HG03095 (cell line): ENCODE results near the gene ADGRA3.
"Not testable (repeated sequence)": the region's sequence is repeated elsewhere in the genome, so short reads cannot be mapped to it uniquely, and the experiment has no call there.

ENCODE experiments used
- ATAC-seq: cut with Tn5 transposase; IDR thresholded peaks from one replicate; pipeline ENCODE4 v1.9.1; 2021; ENCODE audit warnings: moderate library complexity; ENCODE audit not compliant: unreplicated experiment

Gene ADGRA3

GRCh38 chr4:22384154-22384553 is 131.7 kb downstream of the ADGRA3 start:
- ATAC-seq = no peak

DNA sequence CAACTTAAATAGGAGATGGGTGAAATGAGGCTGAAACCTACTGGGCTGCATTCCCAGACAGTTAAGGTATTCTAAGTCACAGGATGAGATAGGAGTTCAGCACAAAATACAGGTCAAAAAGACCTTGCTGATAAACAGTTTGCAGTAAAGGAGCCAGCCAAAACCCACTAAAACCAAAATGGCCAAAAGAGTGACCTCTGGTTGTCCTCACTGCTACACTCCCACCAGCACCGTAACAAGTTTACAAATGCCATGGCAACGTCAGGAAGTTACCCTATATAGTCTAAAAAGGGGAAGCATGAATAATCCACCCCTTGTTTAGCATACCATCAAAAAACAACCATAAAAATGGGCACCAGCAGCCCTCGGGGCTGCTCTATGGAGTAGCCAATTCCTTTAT is 133.7 kb downstream of the ADGRA3 start:
- ATAC-seq = not testable (repeated sequence)

DNA sequence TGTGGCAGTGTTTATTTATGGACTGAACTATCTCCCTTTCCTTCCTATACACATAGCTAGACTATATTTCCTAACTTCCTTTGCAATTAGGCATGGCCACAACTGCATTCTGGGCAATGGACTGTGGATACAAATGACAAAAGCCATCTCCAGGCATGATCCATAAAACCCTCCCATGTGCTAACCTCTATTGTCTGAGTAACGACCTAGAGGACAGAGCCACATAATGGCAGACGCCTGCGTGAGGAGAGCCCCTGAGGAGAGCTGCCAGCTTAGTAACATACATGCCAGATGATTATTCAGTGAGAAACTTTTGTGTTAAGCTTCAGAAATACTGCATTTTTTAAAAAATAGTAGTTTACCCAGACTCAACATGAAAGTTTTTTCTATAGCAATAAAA is 142.9 kb downstream of the ADGRA3 start:
- ATAC-seq = no peak

GRCh38 chr4:22369901-22370562 is 145.8 kb downstream of the ADGRA3 start:
- ATAC-seq = no peak

DNA sequence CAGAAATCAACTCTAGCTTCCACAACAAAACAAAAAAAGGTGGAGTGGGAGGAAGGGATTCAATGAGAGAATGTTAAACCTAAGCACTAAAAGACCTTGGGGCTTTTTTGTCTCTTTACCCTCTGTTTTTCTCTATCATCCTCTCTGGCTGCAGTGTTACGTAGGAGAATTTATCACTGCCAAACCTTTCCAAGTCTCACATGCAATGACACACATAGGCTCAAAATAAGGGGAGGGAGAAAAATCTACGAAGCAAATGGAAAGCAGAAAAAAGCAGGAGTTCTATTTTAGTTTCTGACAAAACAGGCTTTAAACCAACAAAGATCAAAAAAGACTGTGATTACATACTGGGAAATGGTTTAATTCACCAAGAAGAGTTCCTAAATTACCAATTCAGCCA is 152.1 kb downstream of the ADGRA3 start:
- ATAC-seq = no peak

GRCh38 chr4:22363036-22363435 is 152.8 kb downstream of the ADGRA3 start:
- ATAC-seq = no peak

GRCh38 chr4:22356987-22357596 is 158.8 kb downstream of the ADGRA3 start:
- no peak for ATAC-seq

GRCh38 chr4:22348410-22348809 is 167.5 kb downstream of the ADGRA3 start:
- ATAC-seq = no peak

GRCh38 chr4:22345678-22346077 is 170.2 kb downstream of the ADGRA3 start:
- no peak for ATAC-seq

GRCh38 chr4:22345055-22345454 is 170.8 kb downstream of the ADGRA3 start:
- ATAC-seq = no peak

DNA sequence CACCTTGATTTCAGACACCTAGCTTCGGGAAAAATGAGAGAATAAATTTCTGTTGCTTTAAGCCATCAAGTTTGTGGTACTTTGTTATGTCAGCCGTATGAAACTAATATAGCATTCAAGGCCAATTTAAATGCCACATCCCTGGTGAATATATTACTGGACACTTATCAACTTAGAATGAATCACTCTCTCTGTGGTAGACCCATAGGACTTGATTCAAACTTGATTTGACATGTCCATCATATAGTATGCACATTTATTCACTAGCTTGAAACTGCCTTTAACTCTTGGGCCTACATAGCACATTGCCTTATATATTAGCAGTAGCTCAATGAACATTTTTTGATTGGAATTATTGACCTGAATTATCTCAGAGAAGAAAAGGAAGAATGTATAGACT is 172.3 kb downstream of the ADGRA3 start:
- ATAC-seq = no peak

GRCh38 chr4:22339491-22339890 is 176.4 kb downstream of the ADGRA3 start:
- ATAC-seq = no peak

DNA sequence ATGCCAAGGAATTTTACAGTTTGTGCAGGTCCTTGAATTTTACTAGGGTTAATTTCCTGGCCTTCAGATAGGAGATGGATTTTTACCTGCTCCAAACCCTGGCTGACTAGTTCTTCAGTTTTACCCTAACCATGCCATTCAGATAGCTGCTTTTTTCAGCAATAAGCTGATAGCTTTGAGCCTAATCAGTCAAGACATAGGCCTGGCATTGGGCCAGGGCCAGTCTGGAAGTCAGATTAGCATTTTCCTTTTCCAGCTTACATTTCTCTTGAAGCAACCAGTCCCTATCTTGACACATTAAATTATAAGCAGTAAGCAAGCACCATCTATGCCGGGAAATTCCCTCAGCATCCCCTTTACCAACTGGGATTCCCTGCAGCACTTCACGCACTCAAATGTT is 177.1 kb downstream of the ADGRA3 start:
- no peak for ATAC-seq
